HG03565 (cell line): ENCODE results near the gene MPV17.
"Not testable (repeated sequence)": the region's sequence is repeated elsewhere in the genome, so short reads cannot be mapped to it uniquely, and the experiment has no call there.

Source experiments
- ATAC-seq: cut with Tn5 transposase; IDR thresholded peaks from one replicate; pipeline ENCODE4 v1.9.1; 2021; ENCODE audit warnings: mild to moderate bottlenecking, moderate library complexity; ENCODE audit not compliant: unreplicated experiment

The MPV17 gene, protein sequence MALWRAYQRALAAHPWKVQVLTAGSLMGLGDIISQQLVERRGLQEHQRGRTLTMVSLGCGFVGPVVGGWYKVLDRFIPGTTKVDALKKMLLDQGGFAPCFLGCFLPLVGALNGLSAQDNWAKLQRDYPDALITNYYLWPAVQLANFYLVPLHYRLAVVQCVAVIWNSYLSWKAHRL

DNA sequence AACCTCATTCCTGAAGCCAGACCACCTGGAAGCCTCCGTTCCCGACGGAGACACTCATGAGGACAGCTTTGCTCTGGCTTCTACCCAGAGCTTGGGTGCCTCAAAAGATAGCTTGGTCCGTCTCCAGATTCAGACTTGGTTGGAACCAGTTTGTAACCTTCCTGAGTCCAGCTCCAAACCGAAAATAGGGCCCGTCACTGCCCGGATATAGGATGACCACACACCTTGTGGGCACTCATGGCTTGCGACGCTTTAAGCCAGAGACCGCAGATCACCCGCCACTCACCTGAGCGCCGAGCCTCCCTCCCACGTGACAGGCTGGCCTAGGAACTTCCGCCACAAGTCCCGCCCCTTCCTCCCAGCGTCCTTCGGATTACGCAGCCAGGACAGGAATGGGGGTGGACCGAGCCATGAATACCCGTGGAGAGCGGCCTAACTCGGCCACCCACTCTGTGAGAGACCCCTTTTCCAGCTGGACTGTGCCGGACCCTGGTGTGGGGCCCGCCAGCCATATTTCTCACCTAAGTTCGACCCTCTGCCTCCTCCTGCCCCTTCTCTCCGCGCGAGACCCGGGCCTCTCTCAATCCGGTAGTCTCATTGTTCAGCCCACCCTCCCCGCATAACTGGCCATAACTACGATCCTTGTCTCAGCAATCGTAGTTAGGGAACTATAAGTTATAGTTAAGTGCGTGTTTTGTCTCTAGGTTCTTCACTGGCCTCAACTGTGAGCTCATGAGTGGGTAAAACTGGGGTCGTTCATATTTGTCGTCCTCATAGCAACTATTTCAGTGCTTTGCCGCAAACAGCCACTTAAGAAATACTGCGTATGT is at the start of gene MPV17:
TSS of gene MPV17 (minus strand) at position 332 of the 830 bp plus-strand sequence. CDS start 580 bp downstream, outside the sequence.
- peak; percentile 74 for ATAC-seq

DNA sequence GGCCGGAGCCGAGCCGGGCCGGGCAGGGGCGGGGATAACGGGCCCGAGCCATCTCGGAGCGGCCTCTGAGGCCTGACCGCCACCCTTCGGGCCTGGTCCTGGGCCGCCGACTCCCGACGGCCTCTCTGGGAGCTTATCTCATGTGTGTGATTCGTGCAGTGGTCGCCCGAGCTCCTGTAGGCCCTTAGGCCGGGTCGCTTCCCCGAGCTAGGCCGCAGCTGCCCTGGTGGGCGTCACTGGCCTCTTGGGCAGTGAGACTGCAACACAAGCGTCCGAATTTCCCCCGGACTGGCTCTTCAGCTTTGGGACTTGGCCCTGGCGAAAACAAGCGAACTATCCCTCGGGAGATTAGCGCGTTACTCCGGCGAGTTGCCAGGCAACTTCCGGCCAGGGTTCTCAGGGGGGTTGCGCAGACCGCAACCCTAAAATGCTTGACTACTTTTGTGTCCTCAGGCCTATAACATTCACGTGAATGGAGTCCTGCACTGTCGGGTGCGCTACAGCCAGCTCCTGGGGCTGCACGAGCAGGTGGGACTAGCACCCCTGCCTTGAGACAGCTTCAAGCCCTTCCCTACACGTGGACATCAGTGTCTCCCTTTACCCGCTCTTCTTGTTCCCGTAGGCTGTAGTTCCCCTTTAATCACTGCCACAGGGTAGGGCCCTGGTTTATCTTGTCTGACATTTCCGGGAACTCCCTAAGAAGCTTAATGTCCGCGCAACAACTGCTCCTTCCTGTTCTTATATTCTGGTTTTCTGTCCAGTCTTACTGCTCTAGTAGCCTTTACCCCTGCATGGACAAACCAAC is 48.1 kb upstream of the MPV17 start:
- peak; percentile 13 for ATAC-seq

DNA sequence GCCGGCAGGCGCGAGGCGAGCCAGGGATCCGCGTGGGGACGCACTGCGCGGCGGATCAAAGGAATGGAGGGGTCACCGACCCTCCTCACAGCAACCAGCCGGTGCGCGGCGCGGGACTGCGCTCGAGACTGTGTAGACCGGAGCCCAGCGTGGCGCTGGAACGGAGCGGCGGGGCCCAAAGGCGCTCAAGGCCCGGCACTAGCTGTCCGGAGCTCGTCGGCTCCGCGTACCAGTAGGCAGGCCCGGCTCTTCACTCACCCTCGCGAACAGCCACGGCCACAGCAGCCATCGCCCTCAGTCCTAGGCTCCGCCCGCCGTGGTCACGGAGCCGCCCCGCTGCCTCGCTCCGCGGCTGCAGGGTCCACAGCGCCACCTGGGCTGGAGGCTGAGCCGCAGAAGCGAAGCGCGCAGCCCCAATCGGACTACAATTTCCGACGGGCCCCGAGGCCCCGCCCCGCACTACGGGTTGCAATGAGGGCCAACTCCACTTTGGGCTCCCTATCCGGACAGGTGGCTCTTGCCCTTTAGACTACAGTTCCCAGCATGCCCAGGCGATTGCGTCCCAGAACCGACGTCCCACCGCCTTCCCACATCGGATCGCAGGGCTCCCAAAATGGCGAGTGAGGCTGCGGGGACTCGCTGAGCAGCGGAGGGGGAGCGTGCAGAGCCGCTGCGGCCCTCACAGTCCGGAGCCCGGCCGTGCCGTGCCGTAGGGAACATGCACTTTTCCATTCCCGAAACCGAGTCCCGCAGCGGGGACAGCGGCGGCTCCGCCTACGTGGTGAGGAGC is 47.3 kb upstream of the MPV17 start, which contains the start of the genes EIF2B4 and SNX17:
TSS of gene EIF2B4 (minus strand) at position 313 of the 790 bp plus-strand sequence. CDS start at position 289, 24 bp downstream.
TSS of gene SNX17 (plus strand) at position 591 of the 790 bp plus-strand sequence. CDS start at position 719, 128 bp downstream.
- ATAC-seq: peak; percentile 76

- no peak for ATAC-seq
Measured at GRCh38 chr2:27369471-27370025, 46.7 kb upstream of the MPV17 start.

DNA sequence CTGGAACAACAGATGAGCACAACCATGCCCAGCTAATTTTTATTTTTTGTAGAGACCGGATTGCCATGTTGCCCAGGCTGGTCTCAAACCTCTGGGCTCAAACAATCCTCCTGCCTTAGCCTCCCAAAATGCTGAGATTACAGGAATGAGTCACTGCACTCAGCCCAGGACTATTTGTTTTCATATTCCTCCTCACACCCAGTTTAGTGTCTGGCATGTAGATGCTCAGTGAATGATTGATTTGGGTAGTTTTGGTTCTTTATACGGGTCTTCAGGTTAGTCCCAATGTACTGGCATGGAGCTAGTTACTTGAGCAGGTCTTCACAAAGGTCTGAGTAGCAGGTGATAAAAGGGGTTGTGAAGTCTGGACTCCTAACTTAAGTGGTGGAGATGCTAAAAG is 41.0 kb upstream of the MPV17 start:
- no peak for ATAC-seq

DNA sequence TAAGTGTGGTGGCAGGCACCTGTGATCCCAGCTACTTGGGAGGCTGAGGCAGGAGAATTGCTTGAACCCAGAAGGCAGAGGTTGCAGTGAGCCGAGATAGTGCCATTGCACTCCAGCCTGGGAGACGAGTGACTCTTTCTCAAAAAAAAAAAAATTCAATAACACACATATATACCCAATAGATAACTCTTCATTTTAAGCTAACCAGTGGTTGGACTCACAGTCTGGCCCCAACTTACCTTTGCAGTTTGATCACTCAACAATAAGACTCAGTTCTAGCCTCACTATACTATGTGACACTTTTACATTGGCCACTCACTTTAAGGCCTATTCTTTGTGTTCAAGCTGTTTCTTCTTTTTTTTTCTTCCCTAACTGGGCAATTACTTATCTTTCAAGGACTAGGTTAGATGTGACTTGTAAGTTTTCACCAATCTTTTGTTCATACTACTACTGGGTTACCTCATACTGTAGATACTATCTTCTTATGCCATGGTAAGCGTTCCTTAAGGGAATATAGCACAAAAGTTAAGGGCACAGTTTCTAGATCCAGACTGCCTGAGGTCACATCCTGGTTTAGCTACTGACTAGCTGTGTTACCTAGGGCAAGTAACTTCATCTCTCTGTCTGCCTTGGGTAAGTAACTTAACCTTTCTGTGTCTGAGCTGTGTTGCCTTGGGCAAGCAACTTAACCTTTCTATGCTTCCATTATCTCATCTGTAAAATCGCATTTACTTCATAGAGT is 40.0 kb upstream of the MPV17 start:
- no peak for ATAC-seq

GRCh38 chr2:27356382-27357181 is 33.7 kb upstream of the MPV17 start, which contains the start of gene GTF3C2:
Gene GTF3C2, minus strand, starts transcription at chr2:27356764. Its CDS starts 13,210 bp downstream, at chr2:27343554.
- peak; percentile 65 for ATAC-seq

- peak; percentile 25 for ATAC-seq
Measured at GRCh38 chr2:27356056-27356381, 33.1 kb upstream of the MPV17 start.

DNA sequence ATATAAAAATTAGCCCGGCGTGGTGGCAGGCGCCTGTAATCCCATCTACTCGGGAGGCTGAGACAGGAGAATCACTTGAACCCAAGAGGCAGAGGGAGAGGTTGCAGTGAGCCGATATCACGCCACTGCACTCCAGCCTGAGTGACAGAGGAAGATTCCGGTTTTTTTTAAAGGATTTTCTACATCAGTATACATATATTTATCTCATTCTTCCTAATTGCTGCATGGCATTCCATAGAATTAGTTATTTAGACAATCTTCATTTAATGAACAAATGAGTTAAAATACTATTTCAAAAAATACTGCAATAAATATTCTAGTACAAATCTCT is 31.7 kb upstream of the MPV17 start:
- no peak for ATAC-seq

DNA sequence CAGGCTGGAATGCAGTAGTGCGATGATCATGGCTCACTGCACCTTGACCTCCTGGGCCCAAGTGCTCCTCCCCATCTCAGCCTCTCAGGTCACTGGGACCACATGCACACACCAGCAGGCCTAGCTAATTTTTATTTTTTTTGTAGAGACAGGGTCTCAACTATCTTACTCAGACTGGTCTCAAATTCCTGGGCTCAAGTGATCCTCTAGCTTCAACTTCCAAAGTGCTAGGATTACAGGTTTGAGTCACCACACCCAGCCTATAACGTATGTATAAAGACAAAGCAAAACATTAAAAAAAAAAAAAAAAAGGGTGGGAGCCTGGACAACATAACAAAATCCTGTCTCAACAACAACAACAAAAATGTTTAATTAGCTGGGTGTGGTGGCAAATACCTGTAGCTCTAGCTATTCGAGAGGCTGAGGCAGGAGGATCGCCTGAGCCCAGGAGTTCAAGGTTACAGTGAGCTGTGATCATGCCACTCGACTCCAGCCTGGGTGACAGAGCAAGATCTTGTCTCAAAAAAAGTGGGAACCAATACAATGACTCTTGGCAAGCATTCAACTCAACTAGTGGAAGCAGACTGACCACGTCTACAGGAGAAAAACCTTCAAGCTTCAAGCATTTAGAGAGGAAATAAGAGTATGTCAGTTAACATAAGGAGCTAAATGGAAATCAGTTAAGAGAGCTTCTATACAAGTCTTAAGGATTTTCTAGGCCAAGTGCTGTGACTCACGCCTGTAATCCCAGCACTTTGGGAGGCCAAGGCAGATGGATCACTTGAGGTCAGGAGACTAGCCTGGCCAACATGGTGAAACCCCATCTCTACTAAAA is 31.1 kb upstream of the MPV17 start:
- ATAC-seq: no peak

- ATAC-seq: not testable (repeated sequence)
Measured at GRCh38 chr2:27353386-27353761, 30.5 kb upstream of the MPV17 start.

- ATAC-seq: no peak
Measured at GRCh38 chr2:27351802-27352598, 29.1 kb upstream of the MPV17 start.

DNA sequence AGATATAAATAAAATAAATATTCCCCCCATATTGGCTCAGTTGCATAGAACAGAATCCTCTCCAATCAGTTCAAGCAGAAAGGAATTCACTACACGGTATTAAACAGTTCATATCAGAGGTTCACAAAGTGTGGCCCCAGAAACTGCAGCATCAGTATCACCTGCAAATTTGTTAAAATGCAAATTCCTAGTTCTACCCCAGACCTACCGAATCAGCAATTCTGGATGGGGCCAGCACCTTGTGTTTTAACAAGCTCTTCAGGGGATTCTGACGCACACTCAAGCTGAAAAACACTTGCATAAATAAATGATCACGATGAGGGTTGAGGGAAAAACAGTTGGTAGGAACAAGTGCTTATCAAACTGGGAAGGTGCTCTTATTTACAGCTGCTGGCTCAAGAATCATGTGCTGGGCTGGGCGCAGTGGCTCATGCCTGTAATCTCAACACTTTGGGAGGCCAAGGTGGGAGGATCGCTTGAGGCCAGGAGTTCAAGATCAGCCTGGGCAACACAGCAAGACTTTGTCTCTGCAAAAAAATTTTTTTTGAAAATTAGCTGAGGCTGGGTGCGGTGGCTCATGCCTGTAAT is 27.3 kb upstream of the MPV17 start:
- no peak for ATAC-seq

DNA sequence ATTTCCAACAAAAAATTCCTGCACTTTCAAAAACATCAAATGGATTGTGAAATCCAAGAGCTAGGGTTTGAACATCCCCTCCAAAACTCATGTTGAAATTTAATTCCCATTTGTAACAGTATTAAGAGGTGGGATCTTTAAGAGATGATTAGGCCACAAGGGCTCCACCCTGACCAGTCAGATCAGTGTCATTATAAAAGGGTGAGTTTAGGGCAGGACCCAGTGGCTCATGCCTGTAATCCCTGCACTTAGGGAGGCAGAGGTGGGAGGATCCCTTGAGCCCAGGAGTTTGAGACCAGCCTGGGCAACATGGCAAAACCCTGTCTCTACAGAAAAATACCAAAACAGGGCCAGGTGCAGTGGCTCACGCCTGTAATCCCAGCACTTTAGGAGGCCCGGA is 24.7 kb upstream of the MPV17 start:
- no peak for ATAC-seq

DNA sequence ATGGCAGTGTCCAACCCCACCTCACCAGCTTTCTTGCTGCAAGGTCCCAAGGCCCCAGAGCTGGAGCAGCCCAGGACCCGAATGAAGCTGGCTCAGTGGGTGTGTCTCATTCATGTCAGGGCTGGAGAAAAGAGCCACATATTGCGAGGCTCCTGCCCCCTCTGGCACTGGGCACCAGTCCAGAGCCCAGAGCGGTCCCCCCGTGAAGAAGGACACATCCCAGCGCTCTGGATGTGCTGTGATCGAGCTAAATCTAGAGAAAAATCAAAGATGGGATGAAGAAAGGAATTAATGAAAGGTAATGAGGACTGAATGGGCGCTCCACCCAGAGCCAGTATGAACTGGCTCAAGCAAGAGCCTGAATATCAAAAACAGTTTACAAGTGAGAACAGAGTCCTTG is 13.3 kb upstream of the MPV17 start:
- ATAC-seq: no peak

DNA sequence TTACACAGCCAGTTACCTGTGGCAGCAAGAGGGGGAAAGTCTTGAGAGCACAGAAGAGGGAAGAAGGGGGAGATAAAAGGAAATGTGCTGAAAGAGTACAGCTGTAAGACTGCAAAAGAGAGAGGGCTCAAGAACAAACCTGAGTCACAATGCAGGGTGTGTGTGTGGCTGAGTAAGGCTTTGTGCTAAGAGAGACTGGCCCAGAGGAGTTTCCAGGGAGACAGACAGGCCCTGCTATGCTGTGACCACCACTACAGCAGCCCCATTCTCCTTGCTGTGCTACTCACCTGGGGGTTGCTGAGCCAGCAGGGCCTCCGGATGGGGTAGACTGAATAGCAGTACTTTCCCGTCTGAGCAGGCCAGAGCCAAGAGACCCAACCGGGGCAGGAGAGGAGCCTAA is 12.4 kb upstream of the MPV17 start:
- no peak for ATAC-seq

DNA sequence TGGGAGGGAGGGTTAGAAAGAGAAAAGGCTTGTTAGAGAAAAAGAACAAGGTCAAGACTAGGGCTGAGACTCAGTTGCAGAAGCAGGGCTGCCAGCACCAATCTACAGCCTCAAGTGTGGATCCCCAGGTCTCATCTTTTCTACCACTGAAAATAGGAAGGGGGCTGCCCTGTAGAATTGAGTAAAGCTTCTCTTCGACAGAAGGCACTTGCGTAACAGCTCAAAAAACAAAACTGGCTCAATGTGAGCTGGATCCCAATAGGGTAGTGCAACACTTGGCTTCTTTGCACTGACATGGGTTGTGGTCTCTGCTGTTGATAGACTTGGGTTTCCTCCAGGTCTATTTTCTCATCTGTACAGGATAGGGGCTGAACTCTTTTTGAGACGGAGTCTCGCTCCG is 1.8 kb upstream of the MPV17 start:
- ATAC-seq: no peak
